RKO (cell line): ENCODE results near the gene DYNLRB1.

Source experiments
- DNase-seq: peaks from one replicate; pipeline ENCODE4 v3.0.0-alpha.2; 2016; ENCODE audit warnings: low spot score

The DYNLRB1 gene

GRCh38 chr20:34579191-34579978, 63.2 kb downstream of the DYNLRB1 start:
- DNase-seq = peak; percentile 78

- no peak for DNase-seq
These were observed 64.0 kb downstream of the DYNLRB1 start for GRCh38 chr20:34579979-34580940.

GRCh38 chr20:34581341-34582184, 65.3 kb downstream of the DYNLRB1 start:
- no peak for DNase-seq

- no peak for DNase-seq
These were observed 66.0 kb downstream of the DYNLRB1 start for GRCh38 chr20:34582221-34582620.

- DNase-seq = peak; percentile 30
These were observed 66.7 kb downstream of the DYNLRB1 start for GRCh38 chr20:34582911-34583310.

GRCh38 chr20:34583544-34583943, 67.3 kb downstream of the DYNLRB1 start:
- no peak for DNase-seq

GRCh38 chr20:34585019-34585418, 68.8 kb downstream of the DYNLRB1 start:
- no peak for DNase-seq

GRCh38 chr20:34586488-34587163, 70.4 kb downstream of the DYNLRB1 start:
- no peak for DNase-seq
